ENCODE results near the gene RPRML.

The RPRML gene

DNA sequence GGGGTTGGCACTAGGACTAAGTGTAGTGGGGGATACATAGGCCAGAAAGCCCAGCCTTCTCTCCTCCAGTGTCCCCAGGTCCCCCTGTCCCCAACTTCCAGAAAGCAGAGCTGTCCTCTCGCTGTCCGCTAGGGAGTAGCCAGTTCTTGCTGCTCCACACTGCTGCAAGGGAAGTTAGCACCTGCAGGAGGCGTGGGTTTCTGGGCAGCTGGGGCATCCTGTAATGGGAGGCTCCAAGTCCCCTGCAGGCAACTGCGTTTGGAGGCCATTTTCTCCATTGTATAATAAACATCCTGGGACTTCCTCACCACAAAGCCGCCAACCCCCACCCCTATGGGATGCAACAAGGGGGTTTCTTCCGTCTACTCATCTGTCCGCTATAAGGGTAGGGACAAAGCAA is 1.7 kb downstream of the RPRML start:
- Histone ChIP-seq H3K27ac (ENCODE audit: insufficient read depth, low read length, poor library complexity, severe bottlenecking) (no peak overlapping the region), H3K36me3 (ENCODE audit: control insufficient read depth, insufficient read depth, low read length) (no peaks in the 10 kb centered on the region), H3K9me3 (ENCODE audit: control insufficient read depth, low read length) (no peaks in the 10 kb centered on the region), H3K27me3 (replicated peaks; ENCODE audit: control insufficient read depth, insufficient read depth, low read length, poor library complexity, severe bottlenecking) (peaks cover 33% of the 10 kb centered on the region), H3K4me3 (ENCODE audit: insufficient read depth, low read depth, low read length, poor library complexity, severe bottlenecking) (no peak overlapping the region), H3K4me1 (ENCODE audit: control insufficient read depth, insufficient read depth, low read length, poor library complexity, severe bottlenecking) (peaks cover 18% of the 10 kb centered on the region)
- no peak for DNase-seq

DNA sequence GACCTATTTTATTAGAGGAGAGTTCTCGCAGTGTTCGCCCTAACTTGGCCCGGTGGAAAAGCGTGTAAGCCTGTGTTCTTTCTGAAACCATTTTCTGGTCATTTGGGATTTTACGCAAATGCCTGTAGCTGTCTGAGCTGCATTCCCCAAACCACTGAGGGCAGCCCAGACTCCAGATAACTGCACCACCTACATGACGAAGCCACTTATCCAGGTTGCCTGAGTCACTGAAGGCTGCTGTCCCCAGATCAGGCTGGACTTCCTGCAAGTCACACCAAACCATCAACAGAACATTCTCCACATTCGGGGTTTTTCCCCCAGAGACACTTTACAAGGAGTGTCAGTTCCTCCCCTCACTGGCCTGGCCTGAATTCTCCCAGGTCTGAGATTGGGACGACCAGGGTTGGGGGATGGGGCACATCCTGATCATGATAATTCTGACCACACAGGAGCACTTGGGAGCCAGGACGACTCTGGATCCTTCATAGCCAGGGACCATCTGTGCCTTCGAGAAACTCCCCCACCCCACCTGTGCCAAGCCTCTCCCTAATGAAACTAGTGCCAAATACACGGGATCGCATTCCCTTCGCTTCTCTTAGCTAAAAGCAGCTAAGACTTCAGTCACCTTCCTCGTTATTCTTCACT is 2.3 kb downstream of the RPRML start:
- Histone ChIP-seq H3K36me3 (ENCODE audit: control insufficient read depth, insufficient read depth, low read length) (no peaks in the 10 kb centered on the region), H3K4me1 (ENCODE audit: control insufficient read depth, insufficient read depth, low read length, poor library complexity, severe bottlenecking) (peaks cover 18% of the 10 kb centered on the region), H3K4me3 (ENCODE audit: insufficient read depth, low read depth, low read length, poor library complexity, severe bottlenecking) (no peak overlapping the region), H3K9me3 (ENCODE audit: control insufficient read depth, low read length) (no peaks in the 10 kb centered on the region), H3K27ac (ENCODE audit: insufficient read depth, low read length, poor library complexity, severe bottlenecking) (no peak overlapping the region), H3K27me3 (replicated peaks; ENCODE audit: control insufficient read depth, insufficient read depth, low read length, poor library complexity, severe bottlenecking) (peaks cover 33% of the 10 kb centered on the region)
- no peak for DNase-seq

DNA sequence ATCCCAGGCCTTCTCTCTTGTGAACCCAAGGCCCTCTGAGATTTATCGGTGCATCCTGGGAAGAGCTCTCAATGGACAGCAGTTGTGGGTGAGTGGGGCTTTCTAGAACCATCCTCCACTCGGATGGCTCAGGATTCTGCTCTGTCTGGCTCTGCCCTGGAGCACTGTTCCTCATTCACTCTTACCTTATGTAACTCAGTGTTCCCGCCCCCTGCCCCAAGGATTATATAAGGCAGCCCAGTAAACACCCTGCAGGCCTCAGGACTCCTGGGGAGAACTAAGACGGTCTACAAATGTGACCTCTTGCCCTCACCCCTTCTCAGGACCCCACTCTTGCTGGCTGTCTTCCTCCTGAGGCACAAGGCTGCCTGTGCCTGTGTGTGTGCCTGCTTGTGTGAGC is 3.8 kb downstream of the RPRML start:
- Histone ChIP-seq H3K4me1 (ENCODE audit: control insufficient read depth, insufficient read depth, low read length, poor library complexity, severe bottlenecking) (peaks cover 18% of the 10 kb centered on the region), H3K36me3 (ENCODE audit: control insufficient read depth, insufficient read depth, low read length) (no peaks in the 10 kb centered on the region), H3K4me3 (ENCODE audit: insufficient read depth, low read depth, low read length, poor library complexity, severe bottlenecking) (no peak overlapping the region), H3K27ac (ENCODE audit: insufficient read depth, low read length, poor library complexity, severe bottlenecking) (no peak overlapping the region), H3K9me3 (ENCODE audit: control insufficient read depth, low read length) (no peaks in the 10 kb centered on the region), H3K27me3 (replicated peaks; ENCODE audit: control insufficient read depth, insufficient read depth, low read length, poor library complexity, severe bottlenecking) (peaks cover 29% of the 10 kb centered on the region)
- DNase-seq = no peak

DNA sequence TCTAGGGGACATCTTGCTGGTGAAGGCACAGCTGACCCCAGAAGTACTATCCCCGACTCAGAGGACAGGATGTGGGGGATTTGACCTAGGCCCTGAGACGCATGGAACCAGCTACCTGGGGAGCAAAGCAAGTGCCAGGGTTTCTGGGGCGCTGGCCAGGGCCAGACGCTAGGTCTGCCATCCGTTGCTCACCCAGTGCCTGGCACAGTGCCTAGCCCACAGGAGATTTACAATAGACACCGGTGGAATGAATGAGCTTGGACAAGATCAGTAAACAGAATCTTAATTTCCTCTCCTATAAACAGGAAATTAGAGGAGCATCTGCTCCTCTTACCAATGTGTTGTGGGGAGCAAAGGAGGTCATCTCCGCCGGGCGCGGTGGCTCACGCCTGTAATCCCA is 5.0 kb downstream of the RPRML start:
- H3K9me3 ChIP-seq (ENCODE audit: control insufficient read depth, low read length) = no peaks in the 10 kb centered on the region
- H3K36me3 ChIP-seq (ENCODE audit: control insufficient read depth, insufficient read depth, low read length) = no peaks in the 10 kb centered on the region
- no peak overlapping the region for H3K27ac ChIP-seq (ENCODE audit: insufficient read depth, low read length, poor library complexity, severe bottlenecking)
- H3K4me3 ChIP-seq (ENCODE audit: insufficient read depth, low read depth, low read length, poor library complexity, severe bottlenecking) = no peak overlapping the region
- peaks cover 14% of the 10 kb centered on the region for H3K4me1 ChIP-seq (ENCODE audit: control insufficient read depth, insufficient read depth, low read length, poor library complexity, severe bottlenecking)
- no peak for DNase-seq
- H3K27me3 ChIP-seq (replicated peaks; ENCODE audit: control insufficient read depth, insufficient read depth, low read length, poor library complexity, severe bottlenecking) = peaks cover 25% of the 10 kb centered on the region

DNA sequence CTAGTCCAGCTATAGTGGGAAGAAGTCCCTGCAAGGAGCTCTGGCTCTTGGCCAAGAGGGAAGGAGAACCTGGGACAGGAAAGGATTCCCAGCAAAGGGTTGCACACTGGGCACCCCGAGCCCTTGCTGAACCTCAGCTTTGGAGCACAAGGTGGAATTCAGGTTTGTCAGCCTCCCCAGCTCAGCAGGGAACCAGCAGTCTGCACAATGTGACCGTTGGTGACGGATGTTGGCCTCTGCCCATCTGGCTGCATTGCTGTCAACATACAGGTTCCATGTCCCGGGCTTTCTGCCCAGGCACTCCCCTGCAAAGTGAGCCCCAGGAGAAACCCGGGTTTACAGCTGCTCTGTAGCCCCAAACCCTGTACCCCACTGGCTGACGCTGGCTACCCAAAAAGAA is 6.7 kb downstream of the RPRML start:
- no peaks in the 10 kb centered on the region for H3K9me3 ChIP-seq (ENCODE audit: control insufficient read depth, low read length)
- peaks cover 8% of the 10 kb centered on the region for H3K27me3 ChIP-seq (replicated peaks; ENCODE audit: control insufficient read depth, insufficient read depth, low read length, poor library complexity, severe bottlenecking)
- no peak overlapping the region for H3K27ac ChIP-seq (ENCODE audit: insufficient read depth, low read length, poor library complexity, severe bottlenecking)
- no peak overlapping the region for H3K4me3 ChIP-seq (ENCODE audit: insufficient read depth, low read depth, low read length, poor library complexity, severe bottlenecking)
- DNase-seq = no peak
- H3K36me3 ChIP-seq (ENCODE audit: control insufficient read depth, insufficient read depth, low read length) = no peaks in the 10 kb centered on the region
- no peaks in the 10 kb centered on the region for H3K4me1 ChIP-seq (ENCODE audit: control insufficient read depth, insufficient read depth, low read length, poor library complexity, severe bottlenecking)

DNA sequence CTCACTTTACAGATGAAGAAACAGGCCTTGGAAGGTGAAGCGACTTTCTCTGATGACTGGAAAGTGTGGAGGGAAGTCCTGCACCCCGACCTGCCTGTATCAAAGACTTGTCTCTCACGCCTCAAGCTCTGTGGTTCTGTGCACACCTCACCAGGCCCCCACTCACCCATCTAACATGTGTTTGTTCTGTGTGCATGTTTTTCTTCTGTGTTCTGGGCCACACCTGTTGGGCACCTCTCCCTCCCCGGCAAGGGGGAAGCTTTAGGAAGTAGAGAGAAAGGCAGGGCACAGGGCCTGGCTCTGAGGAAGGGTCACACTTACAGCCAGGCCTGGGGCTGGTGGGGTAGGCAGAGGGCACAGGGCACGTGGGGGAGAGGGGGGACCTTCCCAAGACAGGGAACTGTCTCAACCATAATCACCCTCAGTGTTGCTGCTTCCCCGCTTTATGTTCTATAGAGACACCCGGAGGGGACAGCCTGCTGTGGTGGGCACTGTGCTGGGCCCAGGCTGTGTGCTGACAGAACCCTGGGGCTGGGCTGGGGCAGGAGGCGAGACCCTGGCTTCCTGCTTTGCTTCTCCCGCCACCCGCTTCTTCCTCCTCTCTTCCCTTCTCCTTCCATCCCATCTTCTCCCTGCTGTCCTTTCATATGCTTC is 7.3 kb downstream of the RPRML start:
- H3K4me3 ChIP-seq (ENCODE audit: insufficient read depth, low read depth, low read length, poor library complexity, severe bottlenecking) = no peak overlapping the region
- H3K9me3 ChIP-seq (ENCODE audit: control insufficient read depth, low read length) = no peaks in the 10 kb centered on the region
- DNase-seq = no peak
- no peaks in the 10 kb centered on the region for H3K36me3 ChIP-seq (ENCODE audit: control insufficient read depth, insufficient read depth, low read length)
- H3K27ac ChIP-seq (ENCODE audit: insufficient read depth, low read length, poor library complexity, severe bottlenecking) = no peak overlapping the region
- H3K4me1 ChIP-seq (ENCODE audit: control insufficient read depth, insufficient read depth, low read length, poor library complexity, severe bottlenecking) = no peaks in the 10 kb centered on the region
- H3K27me3 ChIP-seq (replicated peaks; ENCODE audit: control insufficient read depth, insufficient read depth, low read length, poor library complexity, severe bottlenecking) = peaks cover 2% of the 10 kb centered on the region

DNA sequence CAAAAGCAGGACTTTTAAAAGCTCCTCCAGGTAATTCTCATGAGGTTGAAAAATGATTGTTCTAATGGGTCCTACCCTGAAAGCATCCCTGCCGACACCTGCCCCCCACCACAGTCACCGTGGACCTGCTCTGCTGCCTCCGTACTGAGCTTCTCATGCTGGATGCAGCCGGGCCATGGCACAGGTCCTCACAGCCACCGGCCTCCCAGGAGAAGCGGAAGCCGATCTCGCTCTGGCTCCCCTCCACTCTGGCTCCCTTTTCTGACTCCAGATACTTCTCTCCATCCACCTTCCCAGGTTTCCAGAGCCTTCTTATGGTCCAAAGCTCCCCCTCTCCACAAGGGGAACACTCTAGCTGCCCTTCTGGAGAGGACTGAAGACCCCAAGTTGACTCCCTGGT is 10.2 kb downstream of the RPRML start:
- no peaks in the 10 kb centered on the region for H3K4me1 ChIP-seq (ENCODE audit: control insufficient read depth, insufficient read depth, low read length, poor library complexity, severe bottlenecking)
- DNase-seq = no peak
- H3K36me3 ChIP-seq (ENCODE audit: control insufficient read depth, insufficient read depth, low read length) = no peaks in the 10 kb centered on the region
- no peak overlapping the region for H3K27ac ChIP-seq (ENCODE audit: insufficient read depth, low read length, poor library complexity, severe bottlenecking)
- no peak overlapping the region for H3K4me3 ChIP-seq (ENCODE audit: insufficient read depth, low read depth, low read length, poor library complexity, severe bottlenecking)
- H3K27me3 ChIP-seq (replicated peaks; ENCODE audit: control insufficient read depth, insufficient read depth, low read length, poor library complexity, severe bottlenecking) = no peaks in the 10 kb centered on the region
- H3K9me3 ChIP-seq (ENCODE audit: control insufficient read depth, low read length) = no peaks in the 10 kb centered on the region

DNA sequence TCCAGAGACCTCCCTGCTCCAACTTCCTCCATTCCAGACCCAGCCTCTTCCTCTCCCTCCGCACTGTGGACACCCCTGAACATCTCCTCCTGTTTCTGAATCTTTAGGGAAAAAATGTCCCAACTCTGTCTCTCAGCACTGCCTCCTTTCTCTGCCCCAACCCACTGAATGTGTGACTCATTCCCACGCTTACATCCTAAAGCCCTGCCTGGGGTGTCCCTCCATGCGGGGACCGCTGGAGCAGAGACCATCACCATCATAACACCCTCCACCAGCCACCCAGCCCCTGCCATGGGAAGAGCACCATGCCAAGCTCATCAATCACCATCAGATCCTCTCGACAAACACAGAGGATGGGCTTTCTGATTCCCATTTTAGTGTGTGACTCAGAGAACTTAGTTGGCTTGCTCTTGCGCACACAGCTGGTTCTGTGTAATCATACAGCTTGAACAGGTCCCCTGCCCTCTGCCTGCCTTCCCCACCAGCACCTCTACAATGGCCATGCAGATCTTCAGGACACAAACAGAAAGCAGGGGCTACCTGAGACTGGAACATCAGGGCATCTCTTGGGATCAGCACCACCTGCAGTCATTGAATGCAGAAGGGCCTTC is 10.7 kb downstream of the RPRML start:
- Histone ChIP-seq H3K4me1 (ENCODE audit: control insufficient read depth, insufficient read depth, low read length, poor library complexity, severe bottlenecking) (no peaks in the 10 kb centered on the region), H3K27me3 (replicated peaks; ENCODE audit: control insufficient read depth, insufficient read depth, low read length, poor library complexity, severe bottlenecking) (no peaks in the 10 kb centered on the region), H3K27ac (ENCODE audit: insufficient read depth, low read length, poor library complexity, severe bottlenecking) (no peak overlapping the region), H3K9me3 (ENCODE audit: control insufficient read depth, low read length) (no peaks in the 10 kb centered on the region), H3K36me3 (ENCODE audit: control insufficient read depth, insufficient read depth, low read length) (no peaks in the 10 kb centered on the region), H3K4me3 (ENCODE audit: insufficient read depth, low read depth, low read length, poor library complexity, severe bottlenecking) (no peak overlapping the region)
- no peak for DNase-seq

DNA sequence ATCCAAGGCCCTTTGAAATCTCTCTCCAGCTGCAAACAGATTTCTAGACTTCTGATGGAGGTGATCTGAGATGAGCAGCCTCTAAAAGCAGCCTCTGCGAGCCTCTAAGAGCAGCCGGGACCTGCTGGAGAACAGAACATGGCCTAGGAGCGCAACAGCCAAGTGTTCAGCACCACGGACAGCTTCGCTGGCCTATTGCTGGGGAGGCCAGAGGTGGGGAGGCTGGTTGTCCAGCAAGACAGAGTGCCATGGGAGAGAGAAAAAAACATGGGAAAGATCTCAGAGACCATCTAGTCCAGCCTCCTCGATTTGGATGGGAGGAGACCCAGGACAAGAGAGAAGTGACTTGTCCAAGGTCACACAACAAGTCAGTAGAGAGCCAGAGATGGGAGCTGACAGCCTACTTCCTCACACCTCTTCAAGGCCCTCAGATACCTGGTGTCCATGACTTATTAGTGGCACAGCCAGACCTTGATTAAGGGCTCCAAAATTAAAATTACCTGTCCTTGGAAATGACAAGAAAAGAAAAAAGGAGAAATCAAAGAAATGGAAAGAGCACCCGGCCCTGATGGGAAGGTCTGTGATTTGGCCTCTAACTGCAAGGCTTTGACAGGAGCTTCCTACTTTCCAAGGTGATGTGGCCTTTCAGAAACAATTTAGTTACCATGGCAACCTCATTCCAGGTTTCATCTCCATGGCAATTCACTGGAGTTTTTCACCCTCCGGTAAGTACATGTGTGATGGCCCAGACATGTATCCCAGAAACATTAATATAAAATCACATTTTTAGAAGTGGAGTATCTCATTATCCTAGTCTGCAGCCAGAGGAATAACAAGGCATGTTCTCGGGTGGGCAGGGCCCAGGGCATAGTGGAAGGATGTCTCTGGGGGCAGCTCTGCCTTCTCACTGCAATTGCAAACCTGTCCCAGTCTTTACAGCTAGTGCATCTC is 14.5 kb downstream of the RPRML start:
- H3K4me3 ChIP-seq (ENCODE audit: insufficient read depth, low read depth, low read length, poor library complexity, severe bottlenecking) = no peak overlapping the region
- H3K36me3 ChIP-seq (ENCODE audit: control insufficient read depth, insufficient read depth, low read length) = no peaks in the 10 kb centered on the region
- DNase-seq = no peak
- no peak overlapping the region for H3K27ac ChIP-seq (ENCODE audit: insufficient read depth, low read length, poor library complexity, severe bottlenecking)
- no peaks in the 10 kb centered on the region for H3K27me3 ChIP-seq (replicated peaks; ENCODE audit: control insufficient read depth, insufficient read depth, low read length, poor library complexity, severe bottlenecking)
- H3K4me1 ChIP-seq (ENCODE audit: control insufficient read depth, insufficient read depth, low read length, poor library complexity, severe bottlenecking) = no peaks in the 10 kb centered on the region
- no peaks in the 10 kb centered on the region for H3K9me3 ChIP-seq (ENCODE audit: control insufficient read depth, low read length)
